ENCODE measurements around the gene ANTXR1.

Gene ANTXR1

DNA sequence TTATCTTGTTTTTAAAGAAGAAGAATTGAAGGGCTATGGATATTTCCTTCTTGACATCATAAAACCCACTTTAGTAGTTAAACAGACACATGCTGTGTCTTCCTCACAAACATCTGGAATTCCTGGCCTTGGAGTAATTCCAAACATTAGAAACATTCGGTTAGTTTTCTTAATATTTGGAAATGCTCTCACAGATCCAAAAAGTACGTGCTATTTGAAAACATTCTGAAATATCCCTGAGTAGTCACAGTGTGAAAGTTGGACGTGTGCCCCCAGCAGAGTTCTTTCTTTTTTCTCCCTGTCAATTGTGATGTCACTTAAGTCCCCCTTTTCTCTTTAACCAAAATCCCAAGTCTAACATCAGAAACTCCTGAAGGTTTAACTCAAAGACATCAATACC is 91.3 kb downstream of the ANTXR1 start:
- TF ChIP-seq ZFX (IDR thresholded peaks at IDR 0.05) (no peak), CTCF (conservative IDR thresholded peaks at IDR 0.05) (no peak)
- H3K27ac ChIP-seq, result no peak overlapping the region

DNA sequence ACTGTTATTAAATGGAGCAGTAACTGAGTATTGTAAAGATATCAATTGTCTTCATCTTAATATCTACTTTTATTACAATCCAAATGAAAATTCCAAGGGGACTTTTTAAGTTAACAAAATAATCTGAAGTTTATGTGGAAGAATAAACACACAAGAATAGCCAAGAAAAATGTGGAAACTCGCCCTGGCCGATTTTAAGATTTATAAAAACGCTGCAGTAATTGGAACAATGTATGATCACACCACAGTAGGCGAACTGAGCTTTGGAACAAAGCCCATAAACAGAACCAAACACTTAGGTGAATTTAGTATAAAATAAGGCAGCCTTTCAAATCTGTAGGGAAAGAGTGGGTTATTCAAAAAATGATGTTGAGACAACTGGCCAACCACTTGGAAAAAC is 96.3 kb downstream of the ANTXR1 start:
- TF ChIP-seq ZFX (IDR thresholded peaks at IDR 0.05) (no peak), CTCF (conservative IDR thresholded peaks at IDR 0.05) (no peak)
- no peak overlapping the region for H3K27ac ChIP-seq

GRCh38 chr2:69111076-69111475 is 98.1 kb downstream of the ANTXR1 start:
- no peak overlapping the region for H3K27ac ChIP-seq
- no peak for TF ChIP-seq ZFX (IDR thresholded peaks at IDR 0.05)
- no peak for TF ChIP-seq CTCF (conservative IDR thresholded peaks at IDR 0.05)

DNA sequence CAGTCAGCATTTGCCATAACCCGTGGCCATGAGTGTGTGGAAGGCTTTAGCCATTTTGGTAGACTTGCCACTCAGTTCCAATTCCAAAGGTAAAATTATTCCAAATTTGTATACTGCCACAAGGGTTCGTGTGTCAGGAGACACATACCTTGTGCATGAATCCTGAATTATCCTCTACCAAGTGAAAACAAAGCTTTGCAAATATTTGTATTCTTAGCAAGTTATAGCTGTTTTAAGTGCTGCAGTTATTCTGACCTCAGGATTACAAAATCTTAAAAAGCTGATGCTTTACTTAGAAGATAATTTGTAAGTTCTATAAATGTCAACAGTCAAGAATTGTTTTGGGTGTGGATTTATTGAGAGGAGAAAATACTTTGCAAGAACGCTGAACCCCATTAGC is 100.6 kb downstream of the ANTXR1 start:
- no peak overlapping the region for H3K27ac ChIP-seq
- TF ChIP-seq CTCF (conservative IDR thresholded peaks at IDR 0.05) (no peak), ZFX (IDR thresholded peaks at IDR 0.05) (no peak)

- TF ChIP-seq ZFX (IDR thresholded peaks at IDR 0.05), result no peak
- TF ChIP-seq CTCF (conservative IDR thresholded peaks at IDR 0.05), result no peak
- H3K27ac ChIP-seq, result no peak overlapping the region
Measured at GRCh38 chr2:69114534-69114933, 101.6 kb downstream of the ANTXR1 start.

- TF ChIP-seq CTCF (conservative IDR thresholded peaks at IDR 0.05) (no peak), ZFX (IDR thresholded peaks at IDR 0.05) (no peak)
- H3K27ac ChIP-seq, result no peak overlapping the region
Measured at GRCh38 chr2:69116438-69116837, 103.5 kb downstream of the ANTXR1 start.

DNA sequence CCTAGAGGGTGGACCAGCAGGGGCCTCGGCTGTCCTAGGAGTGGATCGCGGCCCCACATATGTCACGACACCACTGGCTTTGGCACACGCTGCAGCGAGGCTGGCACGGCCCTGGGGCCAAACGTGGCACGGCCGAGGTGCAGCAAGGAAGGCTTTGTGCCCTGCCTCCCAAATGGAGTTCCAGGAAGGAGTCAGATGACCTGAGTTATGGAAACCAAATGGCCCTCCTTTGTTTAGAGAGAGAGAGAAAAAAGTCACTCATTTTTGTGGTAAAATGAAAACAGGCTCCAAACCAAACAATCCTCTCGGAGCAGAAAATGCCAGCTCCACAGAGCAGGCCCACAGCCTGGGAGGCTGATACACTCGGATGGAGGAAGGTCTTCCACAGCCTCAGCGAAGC is 105.6 kb downstream of the ANTXR1 start:
- H3K27ac ChIP-seq, result no peak overlapping the region; the same call in 1 of the 2 replicates
- TF ChIP-seq CTCF (conservative IDR thresholded peaks at IDR 0.05) (no peak), ZFX (IDR thresholded peaks at IDR 0.05) (no peak)

Measured in C4-2B (cell line).